HG02759 (cell line): ENCODE results near the gene DUS4L.
"Not testable (repeated sequence)": the region's sequence is repeated elsewhere in the genome, so short reads cannot be mapped to it uniquely, and the experiment has no call there.

ENCODE experiments used
- ATAC-seq: cut with Tn5 transposase; IDR thresholded peaks from one replicate; pipeline ENCODE4 v1.9.1; 2021; ENCODE audit warnings: mild to moderate bottlenecking, moderate library complexity; ENCODE audit not compliant: unreplicated experiment

The DUS4L gene

GRCh38 chr7:107563775-107564552 is at the start of gene DUS4L, which contains the start of gene COG5:
Gene DUS4L, plus strand, starts transcription at chr7:107563971. Its CDS starts 3,100 bp downstream, at chr7:107567071.
Gene COG5, minus strand, starts transcription at chr7:107563920. Its CDS starts 24 bp downstream, at chr7:107563896.
- peak; percentile 97 for ATAC-seq

- ATAC-seq: no peak
Measured at GRCh38 chr7:107526672-107527071, 37.1 kb upstream of the DUS4L start.

- ATAC-seq: no peak
Measured at GRCh38 chr7:107527196-107527595, 36.6 kb upstream of the DUS4L start.

GRCh38 chr7:107528461-107528860 is 35.3 kb upstream of the DUS4L start:
- ATAC-seq: no peak

- no peak for ATAC-seq
Measured at GRCh38 chr7:107530751-107531150, 33.0 kb upstream of the DUS4L start.

- ATAC-seq: no peak
Measured at GRCh38 chr7:107534139-107534538, 29.6 kb upstream of the DUS4L start.

- not testable (repeated sequence) for ATAC-seq
Measured at GRCh38 chr7:107537228-107537627, 26.5 kb upstream of the DUS4L start.

GRCh38 chr7:107538001-107538400 is 25.8 kb upstream of the DUS4L start:
- ATAC-seq: no peak

- no peak for ATAC-seq
Measured at GRCh38 chr7:107543338-107543993, 20.3 kb upstream of the DUS4L start.

GRCh38 chr7:107544848-107545591 is 18.8 kb upstream of the DUS4L start:
- no peak for ATAC-seq

GRCh38 chr7:107551936-107552335 is 11.8 kb upstream of the DUS4L start:
- no peak for ATAC-seq

GRCh38 chr7:107555893-107556292 is 7.9 kb upstream of the DUS4L start:
- ATAC-seq: no peak

GRCh38 chr7:107559864-107560263 is 3.9 kb upstream of the DUS4L start:
- ATAC-seq: no peak

- no peak for ATAC-seq
Measured at GRCh38 chr7:107560898-107561516, 2.8 kb upstream of the DUS4L start.

- peak; percentile 65 for ATAC-seq
Measured at GRCh38 chr7:107563081-107563774, 543 bp upstream of the DUS4L start.

- no peak for ATAC-seq
Measured at GRCh38 chr7:107564553-107565298, 955 bp downstream of the DUS4L start.

- ATAC-seq: no peak
Measured at GRCh38 chr7:107570298-107570697, 6.5 kb downstream of the DUS4L start.

GRCh38 chr7:107573537-107573936 is 9.8 kb downstream of the DUS4L start:
- no peak for ATAC-seq

GRCh38 chr7:107579554-107579884 is 15.7 kb downstream of the DUS4L start:
- ATAC-seq: no peak
